ENCODE data around the gene LIN54.
"Not testable (repeated sequence)": the region's sequence is repeated elsewhere in the genome, so short reads cannot be mapped to it uniquely, and the experiment has no call there.

Gene LIN54

GRCh38 chr4:82987519-82987918 is 23.1 kb downstream of the LIN54 start:
- H3K9ac ChIP-seq (ENCODE audit: low read depth in 1 of 2, low read length in 2 of 2); H3K4me3 ChIP-seq (ENCODE audit: low read depth in 1 of 2, low read length in 2 of 2); H3K9me3 ChIP-seq (ENCODE audit: control insufficient read depth in 1 of 2, low read length in 2 of 2); H3K27me3 ChIP-seq (ENCODE audit: control insufficient read depth in 1 of 2, insufficient read depth in 2 of 2, low read length in 2 of 2); H3K36me3 ChIP-seq (ENCODE audit: control insufficient read depth in 1 of 2, insufficient read depth in 2 of 2, low read length in 2 of 2); H3K27ac ChIP-seq (ENCODE audit: low read depth, low read length): not testable (repeated sequence)
- H3K4me1 ChIP-seq (ENCODE audit: control insufficient read depth in 1 of 2, insufficient read depth in 2 of 2, low read length in 2 of 2): peaks cover 11 to 13% of the 10 kb centered on the region in 2 donors

GRCh38 chr4:82984459-82984858 is 26.2 kb downstream of the LIN54 start:
- no peaks in the 10 kb centered on the region for H3K9me3 ChIP-seq (ENCODE audit: control insufficient read depth in 1 of 2, low read length in 2 of 2)
- H3K27me3 ChIP-seq (ENCODE audit: control insufficient read depth in 1 of 2, insufficient read depth in 2 of 2, low read length in 2 of 2): no peaks in the 10 kb centered on the region
- no peak overlapping the region for H3K9ac ChIP-seq (ENCODE audit: low read depth in 1 of 2, low read length in 2 of 2)
- H3K4me3 ChIP-seq (ENCODE audit: low read depth in 1 of 2, low read length in 2 of 2): no peak overlapping the region
- peaks cover 3 to 5% of the 10 kb centered on the region in 2 donors for H3K4me1 ChIP-seq (ENCODE audit: control insufficient read depth in 1 of 2, insufficient read depth in 2 of 2, low read length in 2 of 2)
- no peak overlapping the region for H3K27ac ChIP-seq (ENCODE audit: low read depth, low read length)
- H3K36me3 ChIP-seq (ENCODE audit: control insufficient read depth in 1 of 2, insufficient read depth in 2 of 2, low read length in 2 of 2): no peaks in the 10 kb centered on the region

GRCh38 chr4:82983444-82983843 is 27.2 kb downstream of the LIN54 start:
- no peaks in the 10 kb centered on the region for H3K27me3 ChIP-seq (ENCODE audit: control insufficient read depth in 1 of 2, insufficient read depth in 2 of 2, low read length in 2 of 2)
- no peaks in the 10 kb centered on the region for H3K9me3 ChIP-seq (ENCODE audit: control insufficient read depth in 1 of 2, low read length in 2 of 2)
- H3K4me3 ChIP-seq (ENCODE audit: low read depth in 1 of 2, low read length in 2 of 2): no peak overlapping the region

GRCh38 chr4:82981138-82981537 is 29.5 kb downstream of the LIN54 start:
- Histone ChIP-seq H3K4me3 (ENCODE audit: low read depth in 1 of 2, low read length in 2 of 2) (no peak overlapping the region), H3K9me3 (ENCODE audit: control insufficient read depth in 1 of 2, low read length in 2 of 2) (no peaks in the 10 kb centered on the region), H3K27me3 (ENCODE audit: control insufficient read depth in 1 of 2, insufficient read depth in 2 of 2, low read length in 2 of 2) (no peaks in the 10 kb centered on the region), H3K27ac (ENCODE audit: low read depth, low read length) (no peak overlapping the region), H3K36me3 (ENCODE audit: control insufficient read depth in 1 of 2, insufficient read depth in 2 of 2, low read length in 2 of 2) (no peaks in the 10 kb centered on the region), H3K4me1 (ENCODE audit: control insufficient read depth in 1 of 2, insufficient read depth in 2 of 2, low read length in 2 of 2) (no peaks in the 10 kb centered on the region), H3K9ac (ENCODE audit: low read depth in 1 of 2, low read length in 2 of 2) (no peak overlapping the region)

More at GRCh38 chr4:82983444-82983843, 27.2 kb downstream of the LIN54 start:
- no peaks in the 10 kb centered on the region for H3K4me1 ChIP-seq (ENCODE audit: control insufficient read depth in 1 of 2, insufficient read depth in 2 of 2, low read length in 2 of 2)
- H3K27ac ChIP-seq (ENCODE audit: low read depth, low read length): no peak overlapping the region
- H3K9ac ChIP-seq (ENCODE audit: low read depth in 1 of 2, low read length in 2 of 2): no peak overlapping the region
- H3K36me3 ChIP-seq (ENCODE audit: control insufficient read depth in 1 of 2, insufficient read depth in 2 of 2, low read length in 2 of 2): no peaks in the 10 kb centered on the region

GRCh38 chr4:82975792-82976191 is 34.8 kb downstream of the LIN54 start:
- H3K4me1 ChIP-seq (ENCODE audit: control insufficient read depth in 1 of 2, insufficient read depth in 2 of 2, low read length in 2 of 2): no peaks in the 10 kb centered on the region
- no peak overlapping the region for H3K27ac ChIP-seq (ENCODE audit: low read depth, low read length)
- H3K9me3 ChIP-seq (ENCODE audit: control insufficient read depth in 1 of 2, low read length in 2 of 2): no peaks in the 10 kb centered on the region
- no peaks in the 10 kb centered on the region for H3K27me3 ChIP-seq (ENCODE audit: control insufficient read depth in 1 of 2, insufficient read depth in 2 of 2, low read length in 2 of 2)
- H3K36me3 ChIP-seq (ENCODE audit: control insufficient read depth in 1 of 2, insufficient read depth in 2 of 2, low read length in 2 of 2): peaks cover 0 to 3% of the 10 kb centered on the region in 2 donors
- H3K9ac ChIP-seq (ENCODE audit: low read depth in 1 of 2, low read length in 2 of 2): no peak overlapping the region
- no peak overlapping the region for H3K4me3 ChIP-seq (ENCODE audit: low read depth in 1 of 2, low read length in 2 of 2)

- Histone ChIP-seq H3K27ac (ENCODE audit: low read depth, low read length) (no peak overlapping the region), H3K9ac (ENCODE audit: low read depth in 1 of 2, low read length in 2 of 2) (no peak overlapping the region), H3K9me3 (ENCODE audit: control insufficient read depth in 1 of 2, low read length in 2 of 2) (no peaks in the 10 kb centered on the region), H3K27me3 (ENCODE audit: control insufficient read depth in 1 of 2, insufficient read depth in 2 of 2, low read length in 2 of 2) (no peaks in the 10 kb centered on the region), H3K36me3 (ENCODE audit: control insufficient read depth in 1 of 2, insufficient read depth in 2 of 2, low read length in 2 of 2) (peaks cover 3 to 14% of the 10 kb centered on the region in 2 donors), H3K4me1 (ENCODE audit: control insufficient read depth in 1 of 2, insufficient read depth in 2 of 2, low read length in 2 of 2) (peaks cover 0 to 9% of the 10 kb centered on the region in 2 donors), H3K4me3 (ENCODE audit: low read depth in 1 of 2, low read length in 2 of 2) (no peak overlapping the region)
Measured at GRCh38 chr4:82969414-82969813, 41.2 kb downstream of the LIN54 start.

- H3K4me1 ChIP-seq (ENCODE audit: control insufficient read depth in 1 of 2, insufficient read depth in 2 of 2, low read length in 2 of 2): peaks cover 0 to 9% of the 10 kb centered on the region in 2 donors
- no peak overlapping the region for H3K27ac ChIP-seq (ENCODE audit: low read depth, low read length)
- no peak overlapping the region for H3K9ac ChIP-seq (ENCODE audit: low read depth in 1 of 2, low read length in 2 of 2)
- no peaks in the 10 kb centered on the region for H3K9me3 ChIP-seq (ENCODE audit: control insufficient read depth in 1 of 2, low read length in 2 of 2)
- no peaks in the 10 kb centered on the region for H3K27me3 ChIP-seq (ENCODE audit: control insufficient read depth in 1 of 2, insufficient read depth in 2 of 2, low read length in 2 of 2)
- H3K36me3 ChIP-seq (ENCODE audit: control insufficient read depth in 1 of 2, insufficient read depth in 2 of 2, low read length in 2 of 2): peaks cover 3 to 14% of the 10 kb centered on the region in 2 donors
- no peak overlapping the region for H3K4me3 ChIP-seq (ENCODE audit: low read depth in 1 of 2, low read length in 2 of 2)
Measured at GRCh38 chr4:82968972-82969371, 41.7 kb downstream of the LIN54 start.

GRCh38 chr4:82965763-82966162 is 44.9 kb downstream of the LIN54 start:
- Histone ChIP-seq H3K4me1 (ENCODE audit: control insufficient read depth in 1 of 2, insufficient read depth in 2 of 2, low read length in 2 of 2) (peaks cover 0 to 9% of the 10 kb centered on the region in 2 donors), H3K27ac (ENCODE audit: low read depth, low read length) (no peak overlapping the region), H3K4me3 (ENCODE audit: low read depth in 1 of 2, low read length in 2 of 2) (no peak overlapping the region), H3K36me3 (ENCODE audit: control insufficient read depth in 1 of 2, insufficient read depth in 2 of 2, low read length in 2 of 2) (peaks cover 3 to 15% of the 10 kb centered on the region in 2 donors), H3K27me3 (ENCODE audit: control insufficient read depth in 1 of 2, insufficient read depth in 2 of 2, low read length in 2 of 2) (no peaks in the 10 kb centered on the region), H3K9ac (ENCODE audit: low read depth in 1 of 2, low read length in 2 of 2) (no peak overlapping the region), H3K9me3 (ENCODE audit: control insufficient read depth in 1 of 2, low read length in 2 of 2) (no peaks in the 10 kb centered on the region)

GRCh38 chr4:82957045-82957444 is 53.6 kb downstream of the LIN54 start:
- Histone ChIP-seq H3K27ac (ENCODE audit: low read depth, low read length) (no peak overlapping the region), H3K9ac (ENCODE audit: low read depth in 1 of 2, low read length in 2 of 2) (no peak overlapping the region), H3K36me3 (ENCODE audit: control insufficient read depth in 1 of 2, insufficient read depth in 2 of 2, low read length in 2 of 2) (peaks cover 0 to 8% of the 10 kb centered on the region in 2 donors), H3K9me3 (ENCODE audit: control insufficient read depth in 1 of 2, low read length in 2 of 2) (no peaks in the 10 kb centered on the region), H3K4me3 (ENCODE audit: low read depth in 1 of 2, low read length in 2 of 2) (no peak overlapping the region), H3K27me3 (ENCODE audit: control insufficient read depth in 1 of 2, insufficient read depth in 2 of 2, low read length in 2 of 2) (no peaks in the 10 kb centered on the region), H3K4me1 (ENCODE audit: control insufficient read depth in 1 of 2, insufficient read depth in 2 of 2, low read length in 2 of 2) (no peaks in the 10 kb centered on the region)

GRCh38 chr4:82954212-82954611 is 56.4 kb downstream of the LIN54 start:
- H3K27ac ChIP-seq (ENCODE audit: low read depth, low read length): no peak overlapping the region
- H3K36me3 ChIP-seq (ENCODE audit: control insufficient read depth in 1 of 2, insufficient read depth in 2 of 2, low read length in 2 of 2): no peaks in the 10 kb centered on the region
- H3K9ac ChIP-seq (ENCODE audit: low read depth in 1 of 2, low read length in 2 of 2): no peak overlapping the region
- H3K27me3 ChIP-seq (ENCODE audit: control insufficient read depth in 1 of 2, insufficient read depth in 2 of 2, low read length in 2 of 2): no peaks in the 10 kb centered on the region
- H3K9me3 ChIP-seq (ENCODE audit: control insufficient read depth in 1 of 2, low read length in 2 of 2): no peaks in the 10 kb centered on the region
- H3K4me1 ChIP-seq (ENCODE audit: control insufficient read depth in 1 of 2, insufficient read depth in 2 of 2, low read length in 2 of 2): no peaks in the 10 kb centered on the region
- no peak overlapping the region for H3K4me3 ChIP-seq (ENCODE audit: low read depth in 1 of 2, low read length in 2 of 2)

GRCh38 chr4:82951196-82951595 is 59.4 kb downstream of the LIN54 start:
- Histone ChIP-seq H3K9ac (ENCODE audit: low read depth in 1 of 2, low read length in 2 of 2) (no peak overlapping the region), H3K4me3 (ENCODE audit: low read depth in 1 of 2, low read length in 2 of 2) (no peak overlapping the region), H3K36me3 (ENCODE audit: control insufficient read depth in 1 of 2, insufficient read depth in 2 of 2, low read length in 2 of 2) (no peaks in the 10 kb centered on the region), H3K27ac (ENCODE audit: low read depth, low read length) (no peak overlapping the region), H3K27me3 (ENCODE audit: control insufficient read depth in 1 of 2, insufficient read depth in 2 of 2, low read length in 2 of 2) (no peaks in the 10 kb centered on the region), H3K4me1 (ENCODE audit: control insufficient read depth in 1 of 2, insufficient read depth in 2 of 2, low read length in 2 of 2) (no peaks in the 10 kb centered on the region), H3K9me3 (ENCODE audit: control insufficient read depth in 1 of 2, low read length in 2 of 2) (no peaks in the 10 kb centered on the region)

Measured in duodenal mucosa (tissue), 2 donors.